ENCODE results near the gene DPYD. TPM values are rescaled to one million over a fixed set of nuclear protein-coding genes. Genes with fewer than 3 reads are reported as not detected.

DPYD gene
- total and polyA plus RNA-seq, 11 donors: 2.6 to 38.4 (median 7.8) TPM

- WGBS, 4 donors: 91 to 98% (median 95%) methylated on average over 1 of the region's 1 CpG
- no peak for TF ChIP-seq CTCF (IDR thresholded peaks at IDR 0.05)
- TF ChIP-seq POLR2A (IDR thresholded peaks at IDR 0.05): no peak
- no peak for DNase-seq
- H3K27me3 ChIP-seq: no peaks in the 10 kb centered on the region
- intact Hi-C loops (cut with DNase I): loop anchor here in 1 of 10 donors (10.0 kb wide), 1 partner anchor 934 kb away; no protein-coding TSS in a partner anchor
- no peaks in the 10 kb centered on the region for H3K36me3 ChIP-seq
- no peak for ATAC-seq
- no peaks in the 10 kb centered on the region for H3K9me3 ChIP-seq
- H3K27ac ChIP-seq: no peak overlapping the region
- no peaks in the 10 kb centered on the region for H3K4me1 ChIP-seq
- H3K4me3 ChIP-seq: no peak overlapping the region
Observed at GRCh38 chr1:97120806-97121205, 800.0 kb downstream of the DPYD start.

GRCh38 chr1:97119260-97120158 is 801.3 kb downstream of the DPYD start:
- Histone ChIP-seq H3K36me3 (no peaks in the 10 kb centered on the region), H3K9me3 (no peaks in the 10 kb centered on the region), H3K27ac (no peak overlapping the region), H3K27me3 (no peaks in the 10 kb centered on the region), H3K4me1 (no peaks in the 10 kb centered on the region), H3K4me3 (no peak overlapping the region)
- no peak for ATAC-seq
- WGBS, 4 donors: 82 to 87% (median 85%) methylated on average over 8 of the region's 8 CpGs
- DNase-seq: no peak
- intact Hi-C loops (cut with DNase I): loop anchor here in 1 of 10 donors (10.0 kb wide), 1 partner anchor 935 kb away; no protein-coding TSS in a partner anchor
- no peak for TF ChIP-seq CTCF (IDR thresholded peaks at IDR 0.05)
- TF ChIP-seq POLR2A (IDR thresholded peaks at IDR 0.05): no peak

- H3K9me3 ChIP-seq: no peaks in the 10 kb centered on the region
- TF ChIP-seq POLR2A (IDR thresholded peaks at IDR 0.05) (no peak), CTCF (IDR thresholded peaks at IDR 0.05) (no peak)
- peaks cover 0 to 2% (median 0%) of the 10 kb centered on the region in 9 donors for H3K36me3 ChIP-seq
- H3K27ac ChIP-seq: no peak overlapping the region
- H3K4me1 ChIP-seq: no peaks in the 10 kb centered on the region
- WGBS, 4 donors: 88 to 99% (median 91%) methylated on average over 2 of the region's 2 CpGs
- no peak for DNase-seq
- no peaks in the 10 kb centered on the region for H3K27me3 ChIP-seq
- H3K4me3 ChIP-seq: no peak overlapping the region
- intact Hi-C loops (cut with DNase I): no loop called here
- ATAC-seq: no peak
Observed at GRCh38 chr1:97114842-97115241, 806.0 kb downstream of the DPYD start.

GRCh38 chr1:97112442-97112841 is 808.4 kb downstream of the DPYD start:
- no peak for DNase-seq
- 82 to 86% (median 84%) methylated on average over 3 of the region's 3 CpGs for WGBS, 4 donors
- no peak for ATAC-seq
- Histone ChIP-seq H3K27me3 (no peaks in the 10 kb centered on the region), H3K4me1 (no peaks in the 10 kb centered on the region), H3K9me3 (no peaks in the 10 kb centered on the region), H3K4me3 (no peak overlapping the region), H3K27ac (no peak overlapping the region), H3K36me3 (peaks cover 0 to 2% (median 0%) of the 10 kb centered on the region in 9 donors)
- TF ChIP-seq CTCF (IDR thresholded peaks at IDR 0.05): no peak
- no peak for TF ChIP-seq POLR2A (IDR thresholded peaks at IDR 0.05)
- intact Hi-C loops (cut with DNase I): no loop called here
